Measurements from ENCODE around the gene KRT2. TPM values are rescaled to one million over a fixed set of nuclear protein-coding genes. Genes with fewer than 3 reads are reported as not detected.

KRT2 gene
- total and polyA plus RNA-seq, 2 of the 8 experiments (the other 6 are each of a cell fraction or from before 2014, with no cell fraction given): not detected

GRCh38 chr12:52669426-52669825 is 17.4 kb upstream of the KRT2 start:
- Histone ChIP-seq H2BK15ac (ENCODE audit: low read length) (no peak overlapping the region), H3K4me3 (ENCODE audit: extremely low read depth in 1 of 4, insufficient read depth in 2 of 4, low read depth in 3 of 4, low read length in 4 of 4) (no peak overlapping the region), H2BK12ac (ENCODE audit: low read depth, low read length) (no peak overlapping the region), H3K56ac (replicated peaks; ENCODE audit: insufficient read length, low read depth, low read length) (no peak overlapping the region), H3K79me2 (ENCODE audit: control insufficient read depth in 1 of 2, insufficient read depth in 2 of 2, low read length in 2 of 2) (no peaks in the 10 kb centered on the region), H3K4ac (replicated peaks; ENCODE audit: insufficient read length, low read depth, low read length) (no peak overlapping the region), H2BK5ac (ENCODE audit: low read depth, low read length) (no peak overlapping the region), H2AFZ (ENCODE audit: low read length) (no peak overlapping the region), H3K9me3 (ENCODE audit: insufficient read depth in 2 of 2, low read depth in 1 of 2, low read length in 1 of 2) (no peaks in the 10 kb centered on the region), H3K23ac (ENCODE audit: insufficient read length) (no peak overlapping the region), H4K20me1 (replicated peaks in 1 of 2; ENCODE audit: control insufficient read depth in 1 of 2, insufficient read depth in 2 of 2, low read length in 2 of 2) (no peaks in the 10 kb centered on the region), H4K5ac (ENCODE audit: insufficient read length, low read depth, low read length) (no peak overlapping the region), H3K36me3 (ENCODE audit: control insufficient read depth in 2 of 4, insufficient read depth in 4 of 4, low read length in 3 of 4) (no peaks in the 10 kb centered on the region), H3K14ac (ENCODE audit: insufficient read length) (no peak overlapping the region), H3K4me1 (replicated peaks in 1 of 4; ENCODE audit: control insufficient read depth in 3 of 4, insufficient read depth in 4 of 4, low read length in 3 of 4) (no peaks in the 10 kb centered on the region), H3K27ac (ENCODE audit: low read depth, low read length) (no peak overlapping the region), H3K9ac (replicated peaks in 1 of 4; ENCODE audit: extremely low read depth in 1 of 4, low read depth in 3 of 4, low read length in 3 of 4) (no peak overlapping the region), H4K91ac (replicated peaks; ENCODE audit: insufficient read length, low read length) (no peak overlapping the region), H2BK120ac (replicated peaks; ENCODE audit: low read depth, low read length) (no peak overlapping the region), H2BK20ac (ENCODE audit: low read length) (no peak overlapping the region), H3K4me2 (ENCODE audit: insufficient read depth in 1 of 2, low read depth in 2 of 2, low read length in 2 of 2) (no peak overlapping the region), H2AK5ac (ENCODE audit: low read depth, low read length) (no peak overlapping the region), H4K8ac (ENCODE audit: extremely low read depth, insufficient read depth, low read length) (no peak overlapping the region), H3K18ac (ENCODE audit: extremely low read depth, low read length) (no peak overlapping the region), H3K27me3 (replicated peaks in 1 of 4; ENCODE audit: control insufficient read depth in 3 of 4, extremely low read depth in 1 of 4, insufficient read depth in 3 of 4, low read length in 3 of 4) (no peaks in the 10 kb centered on the region; a peak in 1 of 7 replicates), H3K23me2 (ENCODE audit: low read depth, low read length) (no peaks in the 10 kb centered on the region; the same call in 1 of the 2 replicates), H3K79me1 (ENCODE audit: low read depth, low read length) (no peaks in the 10 kb centered on the region)
- DNase-seq (ENCODE audit: low read depth in 1 of 2, low spot score in 2 of 2) (no peak), FAIRE-seq (no peak)
- POLR2A ChIA-PET (ENCODE audit: partially characterized antibody): no interaction called here
- TF ChIP-seq ASH2L (IDR thresholded peaks at IDR 0.05; ENCODE audit: low read length) (no peak), ATF3 (IDR thresholded peaks at IDR 0.05; ENCODE audit: insufficient read depth, low read depth, low read length) (no peak), ATF2 (IDR thresholded peaks at IDR 0.05; ENCODE audit: low read length) (no peak), POLR2A (IDR thresholded peaks at IDR 0.05; ENCODE audit: control extremely low read depth in 1 of 2, low read depth in 2 of 2, low read length in 2 of 2) (no peak), POU5F1 (IDR thresholded peaks at IDR 0.05; ENCODE audit: low read depth, low read length) (no peak), CTCF (IDR thresholded peaks at IDR 0.05; ENCODE audit: control extremely low read depth in 1 of 3, insufficient read depth in 1 of 3, low read depth in 1 of 3, low read length in 3 of 3) (no peak), BACH1 (IDR thresholded peaks at IDR 0.05; ENCODE audit: low read length) (no peak), CREB1 (IDR thresholded peaks at IDR 0.05) (no peak), EZH2 (IDR thresholded peaks at IDR 0.05; ENCODE audit: low read depth, low read length, severe bottlenecking) (no peak), RBBP5 (IDR thresholded peaks at IDR 0.05; ENCODE audit: borderline replicate concordance, low read depth, low read length) (no peak)
- CTCF ChIA-PET (ENCODE audit: partially characterized antibody): no interaction called here
